Astrocyte (in vitro differentiated cells and primary cell): ENCODE data around the gene DCC.

Experiments used
- EZH2 ChIP-seq: IDR thresholded peaks from 2 replicates; pipeline ENCODE4 v1.6.1; 2012; ENCODE audit warnings: mild to moderate bottlenecking, low read length, inconsistent platforms; ENCODE audit not compliant: insufficient read depth
- TF ChIP-seq, protein P1 (sequence below): IDR thresholded peaks from 2 replicates; pipeline ENCODE4 v1.5.1; 2011; ENCODE audit warnings: low read depth, mild to moderate bottlenecking, inconsistent platforms, low read length, moderate library complexity; ENCODE audit not compliant: insufficient read depth

GRCh38 chr18:52971097-52971496 is 631.1 kb downstream of the DCC start:
- TF ChIP-seq, protein P1, sequence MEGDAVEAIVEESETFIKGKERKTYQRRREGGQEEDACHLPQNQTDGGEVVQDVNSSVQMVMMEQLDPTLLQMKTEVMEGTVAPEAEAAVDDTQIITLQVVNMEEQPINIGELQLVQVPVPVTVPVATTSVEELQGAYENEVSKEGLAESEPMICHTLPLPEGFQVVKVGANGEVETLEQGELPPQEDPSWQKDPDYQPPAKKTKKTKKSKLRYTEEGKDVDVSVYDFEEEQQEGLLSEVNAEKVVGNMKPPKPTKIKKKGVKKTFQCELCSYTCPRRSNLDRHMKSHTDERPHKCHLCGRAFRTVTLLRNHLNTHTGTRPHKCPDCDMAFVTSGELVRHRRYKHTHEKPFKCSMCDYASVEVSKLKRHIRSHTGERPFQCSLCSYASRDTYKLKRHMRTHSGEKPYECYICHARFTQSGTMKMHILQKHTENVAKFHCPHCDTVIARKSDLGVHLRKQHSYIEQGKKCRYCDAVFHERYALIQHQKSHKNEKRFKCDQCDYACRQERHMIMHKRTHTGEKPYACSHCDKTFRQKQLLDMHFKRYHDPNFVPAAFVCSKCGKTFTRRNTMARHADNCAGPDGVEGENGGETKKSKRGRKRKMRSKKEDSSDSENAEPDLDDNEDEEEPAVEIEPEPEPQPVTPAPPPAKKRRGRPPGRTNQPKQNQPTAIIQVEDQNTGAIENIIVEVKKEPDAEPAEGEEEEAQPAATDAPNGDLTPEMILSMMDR: no peak
- no peak for TF ChIP-seq EZH2
